HepG2 (cell line): ENCODE data around the gene ANXA2. TPM values are rescaled to one million over a fixed set of nuclear protein-coding genes. Genes with fewer than 3 reads are reported as not detected.

ENCODE experiments used
- ATAC-seq: fragments of 200-7000 bp; cut with Tn5 transposase; 3 replicates; pipeline ENCODE4 v1.9.1; 2020; ENCODE audit warnings: mild to moderate bottlenecking, moderate library complexity
- BruUV-seq: library from RNA; stranded (reverse); fragments of 400-500 nt; replicated peaks from 2 replicates; lab custom pipeline; 2021; lab: Mats Ljungman, UMichigan
- CTCF ChIA-PET: fragments of 300-600 bp; formaldehyde crosslinking; extraction: SDS; loops from one replicate; lab custom pipeline; 2021; ENCODE audit warnings: low total read pairs, inconsistent platforms, low intra/inter-chr PET ratio; lab: Yijun Ruan, JAX
- POLR2A ChIA-PET: fragments of 350-600 bp; sonication (Branson Sonifier 250); formaldehyde crosslinking; loops from one replicate; lab custom pipeline; 2020; ENCODE audit warnings: antibody characterized with exemption, inconsistent platforms; lab: Yijun Ruan, JAX
- DNase-seq: peaks from one replicate; pipeline ENCODE4 v3.0.0-alpha.2; 2015; ENCODE audit warnings: low spot score
- FAIRE-seq: peaks from 3 replicates; lab custom pipeline; 2011; peaks lifted over from hg19 to GRCh38; lab: Jason Lieb, UNC
- H2AFZ ChIP-seq: one replicate; pipeline ENCODE4 v1.6.1; 2011; ENCODE audit warnings: low read length, inconsistent platforms
- H3K27ac ChIP-seq: fragments of 300-600 bp; 3 replicates; pipeline ENCODE4 v1.8.0; 2011; ENCODE audit warnings: mixed run types, mild to moderate bottlenecking, mixed read lengths, low read length, inconsistent platforms; ENCODE audit not compliant: insufficient read depth; ENCODE audit errors: extremely low read length
- H3K27me3 ChIP-seq, 2 experiments: fragments of 200-600 bp in 1 of 2; 2 replicates in 1 of 2; 3 replicates in 1 of 2; pipeline versions ENCODE4 v1.6.0 to v1.8.0; 2011; ENCODE audit warnings: low read length in 2 of 2, mild to moderate bottlenecking in 2 of 2, moderate library complexity in 2 of 2, inconsistent platforms in 1 of 2; ENCODE audit not compliant: insufficient read depth in 2 of 2, control insufficient read depth in 1 of 2
- H3K36me3 ChIP-seq, 2 experiments: fragments of 200-600 bp in 1 of 2; replicated peaks in 1 of 2; 2 replicates in 1 of 2; 3 replicates in 1 of 2; pipeline versions ENCODE4 v1.5.1 to v1.8.0; 2011; ENCODE audit warnings: low read length in 2 of 2, inconsistent platforms in 1 of 2; ENCODE audit not compliant: insufficient read depth in 2 of 2, control insufficient read depth in 1 of 2
- H3K4me1 ChIP-seq: 2 replicates; pipeline ENCODE4 v1.5.1; 2012; ENCODE audit warnings: low read length, inconsistent platforms; ENCODE audit not compliant: insufficient read depth
- H3K4me2 ChIP-seq: 2 replicates; pipeline ENCODE4 v1.6.0; 2011; ENCODE audit warnings: low read depth, low read length, inconsistent platforms
- H3K4me3 ChIP-seq, 3 experiments: fragments of 200-600 bp in 1 of 3; sonication (generic), shearing (Covaris generic) in 1 of 3; replicated peaks in 1 of 3; 2 replicates each; pipeline ENCODE4 v1.5.1; 2011 to 2016; ENCODE audit warnings: low read length in 3 of 3, inconsistent platforms in 2 of 3, low read depth in 2 of 3, mild to moderate bottlenecking in 2 of 3, control low read depth in 1 of 3, mixed read lengths in 1 of 3; ENCODE audit not compliant: insufficient read depth in 1 of 3
- H3K79me2 ChIP-seq: one replicate; pipeline ENCODE4 v1.6.1; 2011; ENCODE audit warnings: low read length, inconsistent platforms; ENCODE audit not compliant: insufficient read depth
- H3K9ac ChIP-seq: 2 replicates; pipeline ENCODE4 v1.6.0; 2011; ENCODE audit warnings: mild to moderate bottlenecking, low read depth, low read length, inconsistent platforms; ENCODE audit not compliant: insufficient read depth
- H3K9me3 ChIP-seq: 2 replicates; pipeline ENCODE4 v1.5.1; 2012; ENCODE audit warnings: mild to moderate bottlenecking, low read length
- H4K20me1 ChIP-seq: 2 replicates; pipeline ENCODE4 v1.6.0; 2011; ENCODE audit warnings: inconsistent platforms, mild to moderate bottlenecking, low read length, moderate library complexity; ENCODE audit not compliant: insufficient read depth
- ATF7 ChIP-seq, 2 experiments: fragments of 450-650 bp in 1 of 2; sonication (generic) in 1 of 2; formaldehyde crosslinking in 1 of 2; IDR thresholded peaks; 2 replicates each; pipeline versions ENCODE4 v1.4.0 to v1.6.1; 2016 to 2020; ENCODE audit warnings: antibody characterized with exemption in 1 of 2, mild to moderate bottlenecking in 1 of 2, missing genetic modification reagents in 1 of 2
- DR1 ChIP-seq: sonication (generic); formaldehyde crosslinking; IDR thresholded peaks from 2 replicates; pipeline ENCODE4 v1.8.0; 2021; ENCODE audit warnings: mild to moderate bottlenecking, missing genetic modification reagents, inconsistent platforms
- ETV6 ChIP-seq: sonication (generic); formaldehyde crosslinking; conservative IDR thresholded peaks from 2 replicates; pipeline ENCODE4 v1.4.0; 2020; ENCODE audit warnings: missing genetic modification reagents
- SALL1 ChIP-seq: sonication (generic); formaldehyde crosslinking; IDR thresholded peaks from 2 replicates; pipeline ENCODE4 v1.8.0; 2022; ENCODE audit warnings: mild to moderate bottlenecking, missing genetic modification reagents
- SIN3A ChIP-seq: IDR thresholded peaks from 2 replicates; pipeline ENCODE4 v1.6.1; 2011; ENCODE audit warnings: low read depth, mild to moderate bottlenecking, control low read depth, low read length, borderline replicate concordance
- SPEN ChIP-seq: sonication (generic); formaldehyde crosslinking; IDR thresholded peaks from 2 replicates; pipeline ENCODE4 v1.5.1; 2020; ENCODE audit warnings: low read depth, mild to moderate bottlenecking, missing genetic modification reagents
- ZFX ChIP-seq: sonication (generic); formaldehyde crosslinking; IDR thresholded peaks from 2 replicates; pipeline ENCODE4 v1.4.0; 2020; ENCODE audit warnings: mild to moderate bottlenecking, low read depth, missing genetic modification reagents, moderate library complexity
- ZNF367 ChIP-seq: sonication (generic); formaldehyde crosslinking; IDR thresholded peaks from 2 replicates; pipeline ENCODE4 v1.4.0; 2020; ENCODE audit warnings: missing genetic modification reagents, borderline replicate concordance
- ZNF543 ChIP-seq: sonication (generic); formaldehyde crosslinking; IDR thresholded peaks from 2 replicates; pipeline ENCODE4 v1.4.0; 2020; ENCODE audit warnings: mild to moderate bottlenecking, missing genetic modification reagents
- WGBS: methylation state at CpG from one replicate; pipeline ENCODE4 v1.1.6; 2017; ENCODE audit warnings: low lambda C conversion rate; 5-methylcytosine and 5-hydroxymethylcytosine counted together
- in situ Hi-C: cut with HindIII; loops from 2 replicates; pipeline ENCODE4 v1.10.0; 2017; ENCODE audit warnings: low pct_unique_long_range_greater_than_20kb; ENCODE audit not compliant: extremely low pct_ligation_motif_present
- intact Hi-C: fragments of 100-400 bp; cut with micrococcal nuclease; formaldehyde crosslinking; loops from one replicate; pipeline ENCODE4 v1.10.0; 2022; ENCODE audit not compliant: unreplicated experiment
- polyA plus RNA-seq, 8 experiments: library from polyadenylated mRNA; depleted of rRNA in 3 of 8; stranded (reverse) in 7 of 8; unstranded in 1 of 8; fragments of >200 nt; fragmentation: Illumina TruSeq in 4 of 8; extraction: Trizol in 4 of 8; gene quantifications; 2 replicates each; pipeline versions ENCODE4 v1.2.1 to v1.2.3, GENCODE V29; 2011 to 2016; ENCODE audit warnings: low read depth in 4 of 8, missing spikeins in 1 of 8, mixed read lengths in 1 of 8; ENCODE audit not compliant: insufficient read depth in 1 of 8
- total RNA-seq, 5 experiments: library from RNA; depleted of rRNA; stranded (reverse); fragments of >200 nt; fragmentation: Illumina TruSeq; extraction: Trizol; gene quantifications; 2 replicates each; pipeline ENCODE4 v1.2.3, GENCODE V29; 2016; ENCODE audit warnings: low read depth in 1 of 5
- TF ChIP-seq, protein P1 (sequence below): sonication (generic); formaldehyde crosslinking; IDR thresholded peaks from 2 replicates; pipeline ENCODE4 v1.5.0; 2020; ENCODE audit warnings: mild to moderate bottlenecking, missing genetic modification reagents, moderate library complexity

The ANXA2 gene
- total and polyA plus RNA-seq, 2 of the 13 experiments (the other 11 are each of a cell fraction or from before 2014, with no cell fraction given) = 196 to 613 TPM

- H3K79me2 ChIP-seq = peaks cover 50% of the 10 kb centered on the region
- H3K4me2 ChIP-seq = peak overlapping the region; percentile 98
- WGBS = 33% methylated on average over 3 of the region's 3 CpGs
- H3K27me3 ChIP-seq = no peaks in the 10 kb centered on the region; a peak in 1 of 5 replicates
- peak overlapping the region; percentile 84 for H3K9ac ChIP-seq
- ATAC-seq (no peak), FAIRE-seq (no peak), DNase-seq (no peak)
- peaks cover 91% of the 10 kb centered on the region for H3K4me1 ChIP-seq
- intact Hi-C loops = no loop called here
- in situ Hi-C loops = no loop called here
- peak overlapping the region; percentile 36 to 65 (median 43) for H3K4me3 ChIP-seq
- ChIA-PET CTCF (no interaction called here), POLR2A (interaction anchor here (1.0 to 5.6 kb wide), 5 partner anchors 7 to 26 kb away, joined by 3 to 59 read pairs (median 9); no protein-coding TSS in a partner anchor)
- no peaks in the 10 kb centered on the region for H4K20me1 ChIP-seq
- TF ChIP-seq ZFX (CRISPR knock-in tag) (peak; percentile 31; the same call in 1 of the 2 replicates), ETV6 (CRISPR knock-in tag) (no peak), ZNF367 (CRISPR knock-in tag) (no peak), SIN3A (no peak), SALL1 (CRISPR knock-in tag) (0 out of 2 replicates have a peak, but pooled peaks have one; percentile 21), ATF7 (IDR thresholded peaks at IDR 0.05) (no peak), ATF7 (CRISPR knock-in tag; IDR thresholded peaks at IDR 0.05) (no peak), DR1 (no peak), ZNF543 (CRISPR knock-in tag) (no peak), SPEN (0 out of 2 replicates have a peak, but pooled peaks have one; percentile 22)
- TF ChIP-seq, protein P1, sequence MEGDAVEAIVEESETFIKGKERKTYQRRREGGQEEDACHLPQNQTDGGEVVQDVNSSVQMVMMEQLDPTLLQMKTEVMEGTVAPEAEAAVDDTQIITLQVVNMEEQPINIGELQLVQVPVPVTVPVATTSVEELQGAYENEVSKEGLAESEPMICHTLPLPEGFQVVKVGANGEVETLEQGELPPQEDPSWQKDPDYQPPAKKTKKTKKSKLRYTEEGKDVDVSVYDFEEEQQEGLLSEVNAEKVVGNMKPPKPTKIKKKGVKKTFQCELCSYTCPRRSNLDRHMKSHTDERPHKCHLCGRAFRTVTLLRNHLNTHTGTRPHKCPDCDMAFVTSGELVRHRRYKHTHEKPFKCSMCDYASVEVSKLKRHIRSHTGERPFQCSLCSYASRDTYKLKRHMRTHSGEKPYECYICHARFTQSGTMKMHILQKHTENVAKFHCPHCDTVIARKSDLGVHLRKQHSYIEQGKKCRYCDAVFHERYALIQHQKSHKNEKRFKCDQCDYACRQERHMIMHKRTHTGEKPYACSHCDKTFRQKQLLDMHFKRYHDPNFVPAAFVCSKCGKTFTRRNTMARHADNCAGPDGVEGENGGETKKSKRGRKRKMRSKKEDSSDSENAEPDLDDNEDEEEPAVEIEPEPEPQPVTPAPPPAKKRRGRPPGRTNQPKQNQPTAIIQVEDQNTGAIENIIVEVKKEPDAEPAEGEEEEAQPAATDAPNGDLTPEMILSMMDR = no peak
- H3K9me3 ChIP-seq = no peaks in the 10 kb centered on the region
- H2AFZ ChIP-seq = no peak overlapping the region
- H3K27ac ChIP-seq = peak overlapping the region; percentile 95
- BruUV-seq = no TSS peak
- H3K36me3 ChIP-seq = peaks cover 1 to 8% of the 10 kb centered on the region in 2 experiments; a peak in 2 of 5 replicates
Observed at GRCh38 chr15:60400944-60401343, 3.2 kb upstream of the ANXA2 start.
